ENCODE data around the gene MSLN.

Gene MSLN

DNA sequence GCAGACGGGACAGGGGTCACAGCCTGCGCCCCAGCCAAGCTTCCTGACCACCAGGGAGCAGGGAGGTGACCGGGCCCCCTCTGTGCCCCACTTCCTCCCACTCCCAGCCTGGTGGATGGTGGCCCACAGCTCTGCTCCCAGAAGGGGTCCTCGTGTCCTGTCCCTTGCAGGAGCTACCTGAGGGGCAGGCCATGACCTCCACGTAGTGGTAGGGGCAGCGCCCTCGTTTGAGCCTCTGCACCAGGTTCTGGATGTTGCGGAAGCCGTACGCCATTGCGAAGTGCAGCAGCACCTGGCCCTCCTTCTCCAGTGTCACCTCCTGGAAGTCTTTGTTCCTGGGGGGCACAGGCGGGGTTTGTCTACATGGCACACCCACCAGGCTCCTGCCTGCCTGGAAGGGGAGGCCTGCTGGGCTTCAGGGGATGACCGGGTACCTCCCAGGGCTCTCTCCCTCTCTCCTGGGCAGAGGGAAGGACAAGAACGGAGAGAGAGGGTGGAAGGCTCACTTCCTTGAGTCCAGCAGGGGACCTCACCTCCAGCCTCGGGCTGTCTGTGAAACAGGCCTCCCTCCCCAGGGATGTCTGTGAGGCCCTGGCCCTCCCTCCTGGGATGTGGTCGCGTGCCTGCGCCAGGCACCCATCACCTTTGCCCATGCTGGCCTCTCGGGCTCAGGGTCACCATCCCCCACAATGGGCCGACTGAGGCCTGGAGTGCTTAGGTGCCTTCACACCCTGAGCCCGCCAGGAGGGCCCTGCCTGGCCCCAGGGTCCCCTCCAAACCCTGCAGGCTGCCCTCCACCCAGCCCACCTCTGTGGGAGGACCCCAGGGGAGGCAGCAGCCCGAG lies 29.6 kb upstream of the MSLN start:
- TF ChIP-seq, protein P1, sequence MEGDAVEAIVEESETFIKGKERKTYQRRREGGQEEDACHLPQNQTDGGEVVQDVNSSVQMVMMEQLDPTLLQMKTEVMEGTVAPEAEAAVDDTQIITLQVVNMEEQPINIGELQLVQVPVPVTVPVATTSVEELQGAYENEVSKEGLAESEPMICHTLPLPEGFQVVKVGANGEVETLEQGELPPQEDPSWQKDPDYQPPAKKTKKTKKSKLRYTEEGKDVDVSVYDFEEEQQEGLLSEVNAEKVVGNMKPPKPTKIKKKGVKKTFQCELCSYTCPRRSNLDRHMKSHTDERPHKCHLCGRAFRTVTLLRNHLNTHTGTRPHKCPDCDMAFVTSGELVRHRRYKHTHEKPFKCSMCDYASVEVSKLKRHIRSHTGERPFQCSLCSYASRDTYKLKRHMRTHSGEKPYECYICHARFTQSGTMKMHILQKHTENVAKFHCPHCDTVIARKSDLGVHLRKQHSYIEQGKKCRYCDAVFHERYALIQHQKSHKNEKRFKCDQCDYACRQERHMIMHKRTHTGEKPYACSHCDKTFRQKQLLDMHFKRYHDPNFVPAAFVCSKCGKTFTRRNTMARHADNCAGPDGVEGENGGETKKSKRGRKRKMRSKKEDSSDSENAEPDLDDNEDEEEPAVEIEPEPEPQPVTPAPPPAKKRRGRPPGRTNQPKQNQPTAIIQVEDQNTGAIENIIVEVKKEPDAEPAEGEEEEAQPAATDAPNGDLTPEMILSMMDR (IDR thresholded peaks at IDR 0.05; ENCODE audit: low read depth, low read length, missing control alignments), result no peak
- no peak overlapping the region for H3K4me3 ChIP-seq (ENCODE audit: low read depth, low read length)
- in situ Hi-C loops (cut with HindIII; ENCODE audit: low sequenced_read_pairs), result no loop called here
- no peak for DNase-seq (ENCODE audit: low read depth)

- TF ChIP-seq, protein P1 (IDR thresholded peaks at IDR 0.05; ENCODE audit: low read depth, low read length, missing control alignments), result no peak
- DNase-seq (ENCODE audit: low read depth), result no peak
- H3K4me3 ChIP-seq (ENCODE audit: low read depth, low read length), result no peak overlapping the region
- in situ Hi-C loops (cut with HindIII; ENCODE audit: low sequenced_read_pairs), result no loop called here
These were observed 28.2 kb upstream of the MSLN start for GRCh38 chr16:732332-732731.

DNA sequence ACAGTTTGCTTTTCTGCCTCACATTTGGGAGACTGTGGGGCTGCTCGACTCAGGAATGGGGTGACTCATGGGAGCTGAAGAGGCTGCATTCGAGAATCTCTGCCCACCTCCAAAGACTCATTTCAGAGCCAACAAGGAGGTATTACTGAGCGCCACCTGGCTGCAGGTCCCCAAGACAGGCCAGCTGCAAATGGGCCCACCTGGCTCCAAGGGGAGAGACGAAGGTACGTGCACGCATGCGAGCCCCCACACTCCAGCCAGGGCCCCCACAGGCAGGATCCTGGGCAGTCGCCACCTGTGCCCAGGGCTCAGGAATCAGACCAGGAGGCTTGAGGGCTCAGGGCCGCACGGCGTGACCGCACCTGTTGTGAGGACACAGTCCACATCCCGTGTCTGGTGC lies 27.6 kb upstream of the MSLN start:
- H3K4me3 ChIP-seq (ENCODE audit: low read depth, low read length), result no peak overlapping the region
- DNase-seq (ENCODE audit: low read depth), result no peak
- in situ Hi-C loops (cut with HindIII; ENCODE audit: low sequenced_read_pairs), result no loop called here
- TF ChIP-seq, protein P1 (IDR thresholded peaks at IDR 0.05; ENCODE audit: low read depth, low read length, missing control alignments), result no peak

DNA sequence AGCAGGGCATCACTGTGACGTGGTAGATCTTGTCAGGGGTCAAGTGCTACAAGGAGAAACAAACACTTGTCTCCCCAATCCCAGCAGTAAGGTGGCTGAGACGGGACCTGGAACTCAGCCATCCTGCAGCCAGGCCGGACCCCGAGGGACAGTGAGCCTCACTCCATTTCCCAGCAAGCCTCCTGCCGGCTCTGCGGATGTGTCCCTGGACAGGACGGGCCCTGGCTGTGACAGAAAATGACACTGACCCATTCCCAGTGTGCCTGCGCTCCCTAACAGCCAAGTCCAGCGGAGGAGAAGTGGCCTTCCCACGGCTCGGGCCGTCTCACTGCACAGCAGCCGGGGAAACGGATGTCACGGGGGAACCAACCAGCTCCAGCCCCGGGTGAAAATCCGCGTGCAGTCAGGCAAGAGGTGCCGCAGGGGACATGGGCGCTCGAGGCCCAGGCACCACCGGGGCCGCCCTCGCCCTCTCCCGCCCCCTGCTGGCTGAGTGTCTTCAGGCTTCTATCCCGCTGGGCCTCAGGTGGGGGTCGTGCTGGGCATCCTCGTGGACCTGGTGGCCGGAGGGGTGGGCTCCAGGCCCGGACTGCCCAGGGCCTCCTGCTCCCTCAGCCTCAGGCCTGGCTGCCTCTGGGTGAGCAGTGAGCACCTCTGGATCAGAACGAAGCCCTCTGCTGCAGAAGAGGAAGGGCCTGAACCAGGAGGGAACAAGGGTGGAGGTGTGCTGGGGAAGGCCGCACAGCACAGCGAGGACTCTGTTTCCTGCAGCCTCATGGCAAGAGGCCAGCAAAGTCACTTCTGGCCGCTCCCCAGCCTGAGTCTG lies 26.9 kb upstream of the MSLN start:
- DNase-seq (ENCODE audit: low read depth), result no peak
- TF ChIP-seq, protein P1 (IDR thresholded peaks at IDR 0.05; ENCODE audit: low read depth, low read length, missing control alignments), result no peak
- no peak overlapping the region for H3K4me3 ChIP-seq (ENCODE audit: low read depth, low read length)
- in situ Hi-C loops (cut with HindIII; ENCODE audit: low sequenced_read_pairs), result no loop called here

DNA sequence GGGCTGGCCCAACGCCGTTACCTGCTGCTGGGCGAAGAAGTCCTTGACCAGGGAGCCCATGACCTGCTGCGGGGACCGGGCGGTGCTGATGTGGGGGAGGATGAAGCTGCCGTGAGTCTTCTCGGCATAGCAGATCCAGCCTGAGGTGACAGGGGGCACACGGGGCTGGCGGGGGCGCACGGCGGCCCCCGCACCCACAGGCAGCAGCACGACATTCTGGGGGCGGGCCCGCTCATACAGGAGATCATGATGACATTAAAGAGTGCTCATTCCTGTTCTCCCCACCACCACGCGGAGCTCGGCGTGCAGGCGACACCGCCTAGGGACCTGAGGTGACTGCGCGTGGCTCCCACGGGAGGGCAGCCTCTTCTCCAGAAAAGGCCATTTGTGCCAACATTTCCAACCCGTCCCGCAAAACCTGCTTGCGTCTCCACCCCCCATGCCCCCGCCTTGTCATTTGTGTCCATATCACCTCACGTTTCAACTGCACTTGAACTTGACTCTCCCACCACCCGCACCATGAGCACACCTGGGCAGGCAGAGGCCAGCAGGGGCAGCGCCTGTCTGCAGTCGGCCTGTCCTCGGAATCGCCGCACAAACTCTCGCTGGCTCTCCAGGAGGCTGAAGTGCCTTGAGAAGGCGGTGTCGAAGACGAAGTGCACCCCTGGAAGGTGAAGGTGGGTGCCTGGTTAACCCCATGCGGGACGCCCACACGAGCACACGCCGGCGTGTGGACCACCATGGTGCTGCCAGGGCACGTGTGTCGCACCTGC lies 26.1 kb upstream of the MSLN start:
- H3K4me3 ChIP-seq (ENCODE audit: low read depth, low read length), result no peak overlapping the region
- in situ Hi-C loops (cut with HindIII; ENCODE audit: low sequenced_read_pairs), result no loop called here
- TF ChIP-seq, protein P1 (IDR thresholded peaks at IDR 0.05; ENCODE audit: low read depth, low read length, missing control alignments), result no peak
- DNase-seq (ENCODE audit: low read depth), result no peak

All from astrocyte of the cerebellum (primary cell).